HG03066 (cell line): ENCODE measurements around the gene ZNF638.

Source experiments
- ATAC-seq: cut with Tn5 transposase; IDR thresholded peaks from one replicate; pipeline ENCODE4 v1.9.1; 2021; ENCODE audit warnings: low read depth; ENCODE audit not compliant: unreplicated experiment

Gene ZNF638

DNA sequence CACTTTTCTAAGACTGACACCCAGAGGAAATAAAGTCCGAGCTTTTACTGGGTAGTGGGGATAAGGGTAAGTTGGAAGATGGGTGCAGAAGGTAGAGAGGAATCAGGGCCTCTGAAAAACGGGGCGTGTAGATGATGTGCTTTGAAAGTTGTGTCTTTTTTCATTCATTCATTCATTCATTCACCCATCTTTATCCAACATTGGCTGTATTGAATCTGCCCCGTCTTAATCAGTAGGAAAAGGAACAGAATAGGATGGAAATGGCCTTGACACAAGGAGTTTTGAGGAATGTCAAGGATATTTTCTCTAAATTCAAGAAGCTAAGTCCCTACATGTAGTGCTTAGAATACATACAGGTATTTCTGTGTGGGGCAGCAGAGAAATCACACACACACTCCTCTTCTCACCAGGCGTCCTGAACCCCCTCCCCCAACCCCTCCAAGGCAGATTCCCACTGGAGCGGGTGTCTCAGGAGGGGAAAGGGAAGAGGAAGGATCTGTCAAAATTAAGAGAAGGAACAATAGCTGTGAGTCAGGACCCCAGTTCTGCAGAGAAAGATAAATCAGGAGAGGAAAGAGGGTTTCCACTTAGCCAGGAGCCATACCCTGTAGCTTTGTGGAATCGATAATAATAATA, 135.7 kb downstream of the ZNF638 start:
- ATAC-seq, result no peak

DNA sequence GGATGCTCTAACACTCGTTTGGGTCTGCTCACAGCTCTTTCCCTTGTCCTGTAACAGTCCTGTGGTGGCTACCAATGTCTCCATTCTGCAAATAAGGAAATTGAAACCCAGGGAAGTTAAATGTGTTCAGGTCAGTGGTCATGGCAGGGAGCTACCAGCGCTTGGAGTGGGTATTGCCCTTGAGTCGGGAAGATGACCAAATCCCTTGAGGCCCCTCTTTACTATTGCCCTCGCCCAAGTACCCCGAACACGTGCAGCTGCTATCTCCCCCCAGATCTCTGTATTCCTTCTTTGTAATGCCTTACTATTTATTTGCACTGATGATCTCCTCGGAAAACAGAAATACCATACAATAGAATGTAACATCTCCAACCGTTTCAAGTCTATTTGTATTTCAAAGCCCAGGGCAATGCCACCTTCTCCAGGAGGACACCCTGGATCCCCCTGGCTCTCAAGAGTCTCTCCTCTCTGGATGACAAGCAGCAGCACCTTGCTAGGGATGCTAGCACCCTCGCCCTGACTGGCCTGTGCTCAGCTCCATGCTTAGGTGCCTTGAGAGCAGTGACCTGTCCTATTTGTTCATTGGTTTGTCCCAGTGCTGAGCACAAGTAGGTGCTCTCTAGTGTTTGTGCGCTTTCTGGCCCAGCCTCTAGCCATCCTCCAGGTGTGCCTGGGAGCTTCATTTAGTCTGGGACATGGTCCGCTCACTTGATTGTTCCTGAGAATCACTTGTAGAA, 136.9 kb downstream of the ZNF638 start:
- ATAC-seq, result no peak

- ATAC-seq, result no peak
Measured at GRCh38 chr2:71469403-71470398, 138.1 kb downstream of the ZNF638 start.

- ATAC-seq, result no peak
Measured at GRCh38 chr2:71471276-71471675, 139.7 kb downstream of the ZNF638 start.

DNA sequence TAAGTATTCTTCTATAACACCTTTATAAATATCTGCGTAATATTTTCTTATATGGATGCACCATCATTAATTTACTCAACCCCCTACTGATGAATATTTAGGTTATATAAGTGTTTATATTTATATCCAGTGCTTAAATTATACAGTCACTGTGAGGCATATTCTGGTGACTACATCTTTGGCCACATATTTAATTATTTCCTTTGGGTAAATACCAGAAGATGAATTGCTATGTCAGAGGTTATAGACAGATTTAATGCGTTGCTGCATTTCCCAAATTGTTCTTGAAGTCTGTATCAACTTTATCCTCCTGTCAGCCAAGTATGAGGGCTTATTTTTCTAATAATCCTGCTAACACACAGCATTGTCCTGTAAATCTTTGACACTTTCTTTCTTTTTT, 140.4 kb downstream of the ZNF638 start:
- no peak for ATAC-seq

DNA sequence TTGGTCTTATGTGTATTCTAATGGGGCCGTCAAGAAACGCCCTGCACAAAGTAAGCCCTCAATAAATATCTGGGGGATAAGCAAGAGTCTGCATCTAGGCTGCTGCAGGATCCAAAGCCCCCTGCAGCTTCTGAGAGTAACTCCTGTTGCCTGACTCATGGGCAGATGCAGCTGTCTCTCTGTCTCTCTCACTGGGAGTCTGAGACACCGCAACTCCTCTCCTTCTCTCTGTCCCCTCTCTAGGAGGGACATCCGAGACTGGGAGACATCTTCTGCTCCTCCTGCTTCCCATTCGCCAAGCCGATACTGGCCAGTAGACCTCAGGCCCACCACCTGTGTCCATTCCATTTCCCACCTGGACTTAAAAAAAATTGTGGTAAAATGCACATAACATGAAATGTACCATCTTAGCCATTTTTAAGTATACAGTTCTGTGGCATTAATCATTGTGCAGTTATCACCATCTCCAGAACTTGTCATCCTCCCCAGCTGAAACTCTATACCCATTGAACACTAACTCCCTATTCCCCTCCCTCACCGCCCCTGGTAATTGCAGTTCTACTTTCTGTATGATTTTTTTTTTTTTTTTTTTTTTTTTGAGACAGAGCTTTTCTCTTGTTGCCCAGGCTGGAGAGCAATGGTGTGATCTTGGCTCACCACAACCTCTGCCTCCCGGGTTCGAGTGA, 141.9 kb downstream of the ZNF638 start:
- ATAC-seq, result no peak

DNA sequence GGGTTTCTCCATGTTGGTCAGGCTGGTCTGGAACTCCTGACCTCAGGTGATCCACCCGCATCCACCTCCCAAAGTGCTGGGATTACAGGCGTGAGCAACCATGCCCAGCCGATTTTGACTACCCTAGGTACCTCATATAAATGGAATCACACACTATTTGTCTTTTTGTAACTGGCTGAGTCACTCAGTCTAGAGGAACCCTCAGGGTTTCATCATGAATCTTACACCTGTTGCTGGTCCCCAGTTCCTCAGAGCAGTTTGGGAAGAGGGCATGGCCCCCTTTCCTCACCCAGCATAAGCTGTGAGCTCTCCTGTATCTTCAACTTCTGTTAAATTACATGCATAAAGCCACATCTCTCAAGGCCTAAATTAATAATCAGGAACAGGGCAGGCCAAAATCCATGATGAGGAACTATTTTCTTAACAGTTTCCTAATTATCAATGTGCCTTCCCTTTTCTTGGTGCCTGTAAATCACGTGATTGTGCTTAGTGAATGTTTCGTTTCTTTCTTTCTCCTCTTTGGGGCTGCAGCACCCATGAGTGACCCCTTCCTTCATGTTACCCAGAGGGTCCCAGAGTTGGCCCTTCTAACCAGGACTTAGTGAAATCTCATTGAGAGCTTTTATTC, 142.6 kb downstream of the ZNF638 start:
- no peak for ATAC-seq

DNA sequence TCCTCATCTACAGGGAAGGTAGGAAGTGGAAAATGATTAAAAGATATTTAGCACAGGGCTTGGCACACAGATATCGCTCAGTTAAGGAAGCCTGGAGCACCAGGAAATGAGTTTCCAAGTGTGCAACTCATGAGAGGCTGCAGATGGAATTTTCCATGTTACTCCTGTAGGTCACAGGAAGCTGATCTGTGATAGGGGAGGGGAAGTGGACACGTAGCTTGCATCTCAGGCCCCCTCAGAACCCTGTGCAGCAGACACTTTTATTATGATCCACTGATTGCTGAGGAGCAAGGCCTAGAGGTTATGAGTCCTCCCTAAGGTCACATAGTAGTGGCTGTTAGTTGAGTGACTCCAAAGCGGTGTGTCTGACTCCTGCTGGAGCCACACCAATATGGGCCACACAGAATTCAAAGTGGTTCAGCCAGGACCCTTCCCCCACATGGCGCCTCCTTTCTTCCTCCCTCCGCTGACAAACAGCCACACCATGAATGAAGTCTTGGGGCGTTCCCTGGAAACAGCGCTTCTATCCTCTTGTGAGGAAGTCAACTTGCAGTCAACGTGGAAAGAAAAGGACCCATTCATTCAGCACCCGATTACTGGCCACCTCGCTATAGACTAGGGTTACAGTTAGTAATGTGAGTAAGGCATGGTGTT, 143.3 kb downstream of the ZNF638 start:
- no peak for ATAC-seq

DNA sequence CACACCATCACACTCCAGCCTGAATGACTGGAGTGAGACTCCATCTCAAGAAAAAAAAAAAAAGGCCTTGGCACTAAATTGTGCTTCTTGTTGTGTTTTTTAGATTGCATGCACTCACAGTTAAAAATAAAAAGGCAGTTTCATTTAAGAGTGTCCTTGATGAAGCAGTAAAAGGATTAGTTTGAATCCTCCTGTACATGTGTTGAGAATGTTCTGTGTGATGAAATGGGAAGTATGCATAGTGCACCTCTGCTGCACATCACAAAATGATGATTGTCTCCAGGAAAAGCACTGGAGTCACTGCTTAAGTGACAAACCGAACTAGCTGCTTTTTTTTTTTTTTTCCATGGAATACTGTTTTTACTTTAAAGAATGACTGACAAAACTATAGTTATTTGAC, 144.9 kb downstream of the ZNF638 start:
- ATAC-seq, result no peak

- no peak for ATAC-seq
Measured at GRCh38 chr2:71477231-71477691, 145.7 kb downstream of the ZNF638 start.

- no peak for ATAC-seq
Measured at GRCh38 chr2:71478806-71479205, 147.2 kb downstream of the ZNF638 start.

- ATAC-seq, result no peak
Measured at GRCh38 chr2:71479261-71479660, 147.7 kb downstream of the ZNF638 start.

- no peak for ATAC-seq
Measured at GRCh38 chr2:71481111-71481510, 149.5 kb downstream of the ZNF638 start.

GRCh38 chr2:71482055-71482454, 150.5 kb downstream of the ZNF638 start:
- ATAC-seq, result no peak

DNA sequence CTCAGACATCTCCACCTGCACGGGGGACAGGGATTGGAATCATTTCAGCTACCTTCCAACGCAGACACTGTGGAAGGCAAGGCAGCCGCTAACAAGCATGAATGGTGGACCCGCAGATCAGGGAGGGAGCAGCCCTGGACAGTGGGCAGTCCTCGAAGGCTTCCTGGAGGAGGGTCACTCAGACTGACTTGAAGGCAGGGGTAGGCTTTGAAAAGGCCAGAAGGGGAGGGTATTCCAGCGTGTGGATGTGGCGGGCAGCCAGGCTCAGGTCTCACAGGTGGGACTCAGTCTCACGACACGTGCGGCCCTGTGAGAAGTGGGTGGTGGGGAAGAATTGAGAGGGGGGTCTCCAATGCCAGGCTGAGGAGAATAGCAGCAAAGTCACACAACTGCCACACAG, 151.7 kb downstream of the ZNF638 start:
- no peak for ATAC-seq

- ATAC-seq, result no peak
Measured at GRCh38 chr2:71484354-71484753, 152.8 kb downstream of the ZNF638 start.
